H1 (cell line): Measurements from ENCODE around the gene MAP2K5. TPM values are rescaled to one million over a fixed set of nuclear protein-coding genes. Genes with fewer than 3 reads are reported as not detected.
"Not testable (repeated sequence)": the region's sequence is repeated elsewhere in the genome, so short reads cannot be mapped to it uniquely, and the experiment has no call there.

ENCODE experiments used
- CTCF ChIA-PET: fragments of 300-600 bp; sonication (Branson Sonifier 250); formaldehyde crosslinking; loops from one replicate; lab custom pipeline; 2021; ENCODE audit not compliant: partially characterized antibody; lab: Charles Lee
- POLR2A ChIA-PET: fragments of 300-600 bp; sonication (Branson Sonifier 250); formaldehyde crosslinking; loops from one replicate; lab custom pipeline; 2021; ENCODE audit warnings: inconsistent platforms; ENCODE audit not compliant: partially characterized antibody; lab: Charles Lee
- DNase-seq, 2 experiments: peaks; one replicate each; pipeline versions ENCODE4 v3.0.0 to v3.0.0-alpha.2; 2010 to 2022; ENCODE audit warnings: low spot score in 2 of 2, low read depth in 1 of 2, mixed read lengths in 1 of 2
- FAIRE-seq: peaks from 2 replicates; lab custom pipeline; 2011; peaks lifted over from hg19 to GRCh38; lab: Jason Lieb, UNC
- H2AFZ ChIP-seq: 2 replicates; pipeline ENCODE4 v1.8.1; 2012; ENCODE audit warnings: low read length, inconsistent platforms
- H2AK5ac ChIP-seq: 2 replicates; pipeline ENCODE4 v1.6.1; 2013; ENCODE audit warnings: low read depth, low read length
- H2BK120ac ChIP-seq: replicated peaks from 2 replicates; pipeline ENCODE3; 2013; ENCODE audit warnings: low read depth, low read length, inconsistent platforms
- H2BK12ac ChIP-seq: 2 replicates; pipeline ENCODE4 v1.6.1; 2013; ENCODE audit warnings: low read depth, low read length
- H2BK15ac ChIP-seq: 2 replicates; pipeline ENCODE4 v1.6.1; 2013; ENCODE audit warnings: low read length
- H2BK20ac ChIP-seq: 2 replicates; pipeline ENCODE4 v1.6.1; 2013; ENCODE audit warnings: low read length
- H2BK5ac ChIP-seq: 2 replicates; pipeline ENCODE4 v1.6.1; 2013; ENCODE audit warnings: low read depth, low read length
- H3K14ac ChIP-seq: 2 replicates; pipeline ENCODE4 v1.6.1; 2013; ENCODE audit warnings: inconsistent platforms; ENCODE audit not compliant: insufficient read length
- H3K18ac ChIP-seq: 2 replicates; pipeline ENCODE4 v1.6.1; 2013; ENCODE audit warnings: low read length; ENCODE audit errors: extremely low read depth
- H3K23ac ChIP-seq: 2 replicates; pipeline ENCODE4 v1.6.1; 2013; ENCODE audit warnings: inconsistent platforms; ENCODE audit not compliant: insufficient read length
- H3K23me2 ChIP-seq: 2 replicates; pipeline ENCODE4 v1.6.1; 2013; ENCODE audit warnings: low read depth, low read length
- H3K27ac ChIP-seq: 2 replicates; pipeline ENCODE4 v1.6.1; 2011; ENCODE audit warnings: low read depth, low read length, inconsistent platforms
- H3K27me3 ChIP-seq, 4 experiments: replicated peaks in 1 of 4; 1 replicate in 1 of 4; 2 replicates in 3 of 4; pipeline versions ENCODE4 v1.6.1 to v1.8.1; 2011 to 2013; ENCODE audit warnings: low read length in 3 of 4, mild to moderate bottlenecking in 3 of 4, inconsistent platforms in 2 of 4, mixed read lengths in 2 of 4, moderate library complexity in 1 of 4; ENCODE audit not compliant: control insufficient read depth in 3 of 4, insufficient read depth in 3 of 4; ENCODE audit errors: extremely low read depth in 1 of 4
- H3K36me3 ChIP-seq, 4 experiments: 2 replicates each; pipeline versions ENCODE4 v1.6.1 to v1.8.1; 2011 to 2013; ENCODE audit warnings: mild to moderate bottlenecking in 4 of 4, low read length in 3 of 4, moderate library complexity in 2 of 4, control low read depth in 1 of 4, inconsistent platforms in 1 of 4; ENCODE audit not compliant: insufficient read depth in 4 of 4, control insufficient read depth in 2 of 4
- H3K4ac ChIP-seq: replicated peaks from 2 replicates; pipeline ENCODE3; 2013; ENCODE audit warnings: low read length, low read depth, mixed read lengths, inconsistent platforms; ENCODE audit not compliant: insufficient read length
- H3K4me1 ChIP-seq, 4 experiments: replicated peaks in 1 of 4; 1 replicate in 1 of 4; 2 replicates in 3 of 4; pipeline versions ENCODE4 v1.6.1 to v1.8.1; 2011 to 2013; ENCODE audit warnings: low read length in 3 of 4, inconsistent platforms in 2 of 4, mixed read lengths in 1 of 4; ENCODE audit not compliant: insufficient read depth in 4 of 4, control insufficient read depth in 3 of 4
- H3K4me2 ChIP-seq, 2 experiments: 2 replicates each; pipeline versions ENCODE4 v1.6.1 to v1.8.1; 2011 to 2013; ENCODE audit warnings: low read depth in 2 of 2, low read length in 2 of 2, control low read depth in 1 of 2, inconsistent platforms in 1 of 2, mild to moderate bottlenecking in 1 of 2; ENCODE audit not compliant: insufficient read depth in 1 of 2
- H3K4me3 ChIP-seq, 4 experiments: fragments of 200-600, 300-600 bp in 1 of 4; sonication (generic), shearing (Covaris generic), sonication (Bioruptor Twin) in 1 of 4; 2 replicates each; pipeline versions ENCODE4 v1.5.1 to v1.8.1; 2011 to 2016; ENCODE audit warnings: low read length in 4 of 4, low read depth in 3 of 4, control low read depth in 2 of 4, inconsistent platforms in 2 of 4, mild to moderate bottlenecking in 2 of 4, mixed read lengths in 1 of 4, moderate library complexity in 1 of 4; ENCODE audit not compliant: insufficient read depth in 2 of 4; ENCODE audit errors: extremely low read depth in 1 of 4
- H3K56ac ChIP-seq: replicated peaks from 2 replicates; pipeline ENCODE3; 2013; ENCODE audit warnings: low read depth, mild to moderate bottlenecking, mixed read lengths, low read length, inconsistent platforms; ENCODE audit not compliant: insufficient read length
- H3K79me1 ChIP-seq: 2 replicates; pipeline ENCODE4 v1.6.1; 2013; ENCODE audit warnings: low read depth, low read length, control low read depth
- H3K79me2 ChIP-seq, 2 experiments: 2 replicates each; pipeline versions ENCODE4 v1.6.1 to v1.8.1; 2012 to 2013; ENCODE audit warnings: low read length in 2 of 2, mild to moderate bottlenecking in 2 of 2, inconsistent platforms in 1 of 2; ENCODE audit not compliant: insufficient read depth in 2 of 2, control insufficient read depth in 1 of 2
- H3K9ac ChIP-seq, 4 experiments: replicated peaks in 1 of 4; 1 replicate in 1 of 4; 2 replicates in 3 of 4; pipeline versions ENCODE4 v1.6.1 to v1.8.1; 2011 to 2013; ENCODE audit warnings: low read depth in 3 of 4, low read length in 3 of 4, control low read depth in 2 of 4, mild to moderate bottlenecking in 2 of 4, moderate library complexity in 2 of 4, inconsistent platforms in 1 of 4; ENCODE audit errors: extremely low read depth in 1 of 4
- H3K9me3 ChIP-seq, 2 experiments: 2 replicates each; pipeline versions ENCODE4 v1.6.1 to v1.8.1; 2012 to 2013; ENCODE audit warnings: mild to moderate bottlenecking in 2 of 2, moderate library complexity in 2 of 2, control low read depth in 1 of 2, inconsistent platforms in 1 of 2, low read depth in 1 of 2, low read length in 1 of 2, mixed read lengths in 1 of 2; ENCODE audit not compliant: insufficient read depth in 2 of 2
- H4K20me1 ChIP-seq, 2 experiments: replicated peaks in 1 of 2; 2 replicates each; pipeline versions ENCODE3 to v1.8.1; 2011 to 2013; ENCODE audit warnings: inconsistent platforms in 2 of 2, low read length in 2 of 2, mild to moderate bottlenecking in 1 of 2; ENCODE audit not compliant: insufficient read depth in 2 of 2, control insufficient read depth in 1 of 2
- H4K5ac ChIP-seq: 2 replicates; pipeline ENCODE4 v1.6.1; 2013; ENCODE audit warnings: low read length, low read depth, mixed read lengths, inconsistent platforms; ENCODE audit not compliant: insufficient read length
- H4K8ac ChIP-seq: 2 replicates; pipeline ENCODE4 v1.8.0; 2013; ENCODE audit warnings: mild to moderate bottlenecking, moderate library complexity, low read length, inconsistent platforms; ENCODE audit not compliant: insufficient read depth; ENCODE audit errors: extremely low read depth
- H4K91ac ChIP-seq: replicated peaks from 2 replicates; pipeline ENCODE3; 2013; ENCODE audit warnings: low read length, mixed read lengths, inconsistent platforms; ENCODE audit not compliant: insufficient read length
- WGBS, 2 experiments: shearing (Covaris generic) in 1 of 2; methylation state at CpG; one replicate each; pipeline versions ENCODE4 v1.1.6 to v1.1.7; 2013 to 2015; ENCODE audit warnings: low lambda C conversion rate in 2 of 2, mixed read lengths in 2 of 2, inconsistent platforms in 1 of 2, low coverage in 1 of 2, missing lambda C conversion rate in 1 of 2; ENCODE audit not compliant: insufficient replicate concordance in 2 of 2, insufficient coverage in 1 of 2, insufficient read length in 1 of 2; ENCODE audit errors: extremely low coverage in 1 of 2, missing lambda C conversion rate in 1 of 2; 5-methylcytosine and 5-hydroxymethylcytosine counted together
- polyA plus RNA-seq, 7 experiments: library from polyadenylated mRNA; depleted of rRNA in 3 of 7; stranded (reverse) in 5 of 7; unstranded in 2 of 7; fragments of >200 nt in 5 of 7; fragments of 200-250 nt in 2 of 7; gene quantifications; 1 replicate in 5 of 7; 2 replicates in 1 of 7; 4 replicates in 1 of 7; pipeline versions ENCODE4 v1.2.1 to v1.2.3, GENCODE V29; 2011 to 2013; ENCODE audit warnings: missing spikeins in 2 of 7, mixed read lengths in 2 of 7
- total RNA-seq: library from RNA; stranded (reverse); fragmentation: NEBNext Ultra II Directional; extraction: Animal tissue kit (Norgen Biotek cat#: 25700); gene quantifications from 2 replicates; pipeline ENCODE4 v1.2.1, GENCODE V29; 2021

Gene MAP2K5
- total and polyA plus RNA-seq, 2 of the 8 experiments (the other 6 are each of a cell fraction or from before 2014, with no cell fraction given), result 4.4 to 15.8 TPM

DNA sequence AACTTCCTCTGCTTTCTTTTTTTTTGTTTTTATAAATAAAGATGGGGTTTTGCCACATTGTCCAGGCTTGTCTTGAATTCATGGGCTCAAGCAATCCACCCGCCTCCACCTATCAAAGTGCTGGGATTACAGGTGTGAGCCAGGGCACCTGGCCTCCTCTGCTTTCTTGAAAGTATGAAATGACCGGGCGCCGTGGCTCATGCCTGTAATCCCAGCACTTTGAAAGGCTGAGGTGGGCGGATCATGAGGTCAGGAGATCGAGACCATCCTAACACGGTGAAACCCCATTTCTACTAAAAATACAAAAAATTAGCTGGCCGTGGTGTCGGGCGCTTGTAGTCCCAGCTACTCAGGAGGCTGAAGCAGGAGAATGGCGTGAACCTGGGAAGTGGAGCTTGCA, 93.4 kb downstream of the MAP2K5 start:
- H2AFZ ChIP-seq, DNase-seq, H3K14ac ChIP-seq, H4K8ac ChIP-seq, H3K36me3 ChIP-seq, H3K9me3 ChIP-seq, H2BK5ac ChIP-seq, H3K79me2 ChIP-seq, H3K4me3 ChIP-seq, H2AK5ac ChIP-seq, FAIRE-seq, POLR2A ChIA-PET, H3K56ac ChIP-seq, H3K79me1 ChIP-seq, H2BK20ac ChIP-seq, H3K9ac ChIP-seq, H2BK15ac ChIP-seq, H3K23me2 ChIP-seq, H3K27ac ChIP-seq, H4K5ac ChIP-seq, H3K18ac ChIP-seq, H4K20me1 ChIP-seq, H2BK12ac ChIP-seq, H3K4me2 ChIP-seq, H3K4me1 ChIP-seq, H3K27me3 ChIP-seq, H2BK120ac ChIP-seq, H4K91ac ChIP-seq, H3K4ac ChIP-seq, H3K23ac ChIP-seq: not testable (repeated sequence)
- WGBS, 2 experiments, result 95% methylated on average over 11 of the region's 11 CpGs; no CpG with 5 or more reads in 1 of the 2 experiments
- CTCF ChIA-PET, result interaction anchor here (0.7 to 1.1 kb wide), 2 partner anchors 22 to 185 kb away, joined by 3 read pairs; no protein-coding TSS in a partner anchor
